Mucosa of rectum (tissue), 2 donors: Measurements from ENCODE around the gene CFP.

Experiments used
- H3K27ac ChIP-seq, 2 donors: one replicate each; pipeline ENCODE4 v1.7.0; 2013; ENCODE audit warnings: inconsistent platforms in 2 of 2, low read depth in 2 of 2, low read length in 2 of 2
- H3K27me3 ChIP-seq, 2 donors: one replicate each; pipeline ENCODE4 v1.7.0; 2013; ENCODE audit warnings: low read length in 2 of 2; ENCODE audit not compliant: control insufficient read depth in 2 of 2, insufficient read depth in 2 of 2
- H3K36me3 ChIP-seq, 2 donors: one replicate each; pipeline ENCODE4 v1.7.0; 2013; ENCODE audit warnings: low read length in 2 of 2; ENCODE audit not compliant: control insufficient read depth in 2 of 2, insufficient read depth in 2 of 2
- H3K4me1 ChIP-seq, 2 donors: one replicate each; pipeline ENCODE4 v1.7.0; 2013; ENCODE audit warnings: low read length in 2 of 2, mild to moderate bottlenecking in 1 of 2; ENCODE audit not compliant: control insufficient read depth in 2 of 2, insufficient read depth in 2 of 2
- H3K4me3 ChIP-seq, 2 donors: one replicate each; pipeline ENCODE4 v1.7.0; 2013; ENCODE audit warnings: low read length in 2 of 2
- H3K9ac ChIP-seq, 2 donors: one replicate each; pipeline ENCODE4 v1.7.0; 2013; ENCODE audit warnings: low read length in 2 of 2, low read depth in 1 of 2, mild to moderate bottlenecking in 1 of 2
- H3K9me3 ChIP-seq, 2 donors: one replicate each; pipeline ENCODE4 v1.7.0; 2013; ENCODE audit warnings: low read length in 2 of 2; ENCODE audit not compliant: control insufficient read depth in 2 of 2
- donor health status: healthy.
- donor health status: Normal muscosa, but diverticular disease.

CFP gene

GRCh38 chrX:47658301-47658683 lies 28.6 kb upstream of the CFP start:
- H3K9ac ChIP-seq = peak overlapping the region; percentile 57 to 58
- peaks cover 0 to 3% of the 10 kb centered on the region in 2 donors for H3K27me3 ChIP-seq
- no peaks in the 10 kb centered on the region for H3K9me3 ChIP-seq
- H3K4me3 ChIP-seq = peak overlapping the region; percentile 79 to 82
- peak overlapping the region; percentile 98 to 99 for H3K27ac ChIP-seq
- H3K4me1 ChIP-seq = no peaks in the 10 kb centered on the region
- peaks cover 2 to 19% of the 10 kb centered on the region in 2 donors for H3K36me3 ChIP-seq

- Histone ChIP-seq H3K9ac (peak overlapping the region; percentile 48 to 52), H3K4me3 (peak overlapping the region; percentile 59 to 68), H3K27me3 (no peaks in the 10 kb centered on the region), H3K27ac (peak overlapping the region; percentile 67 to 84), H3K9me3 (no peaks in the 10 kb centered on the region), H3K36me3 (peaks cover 0 to 13% of the 10 kb centered on the region in 2 donors), H3K4me1 (peaks cover 3 to 11% of the 10 kb centered on the region in 2 donors)
Observed at GRCh38 chrX:47651043-47651905, 21.5 kb upstream of the CFP start.

GRCh38 chrX:47650164-47651042 lies 20.7 kb upstream of the CFP start, which contains the start of gene ELK1:
TSS of gene ELK1 (minus strand) at chrX:47650563. CDS start at chrX:47641441, 9,122 bp downstream.
- Histone ChIP-seq H3K9me3 (no peaks in the 10 kb centered on the region), H3K4me3 (peak within 1 kb of the TSS; percentile 79 to 81), H3K9ac (peak within 1 kb of the TSS; percentile 76 to 77), H3K27ac (peak within 1 kb of the TSS; percentile 79 to 84), H3K4me1 (peaks cover 3 to 11% of the 10 kb centered on the region in 2 donors), H3K27me3 (no peaks in the 10 kb centered on the region), H3K36me3 (peaks cover 0 to 13% of the 10 kb centered on the region in 2 donors)

- Histone ChIP-seq H3K36me3 (peaks cover 0 to 13% of the 10 kb centered on the region in 2 donors), H3K4me1 (peaks cover 3 to 11% of the 10 kb centered on the region in 2 donors), H3K9ac (peak overlapping the region in 1 of 2 donors; percentile 76), H3K27ac (no peak overlapping the region), H3K9me3 (no peaks in the 10 kb centered on the region), H3K27me3 (no peaks in the 10 kb centered on the region), H3K4me3 (peak overlapping the region; percentile 79 to 81)
Observed at GRCh38 chrX:47649781-47650163, 20.0 kb upstream of the CFP start.

GRCh38 chrX:47649271-47649670 lies 19.5 kb upstream of the CFP start:
- peak overlapping the region; percentile 13 to 79 for H3K4me3 ChIP-seq
- H3K9me3 ChIP-seq = no peaks in the 10 kb centered on the region
- peaks cover 3 to 11% of the 10 kb centered on the region in 2 donors for H3K4me1 ChIP-seq
- no peak overlapping the region for H3K27ac ChIP-seq
- H3K36me3 ChIP-seq = peaks cover 0 to 13% of the 10 kb centered on the region in 2 donors
- H3K9ac ChIP-seq = peak overlapping the region in 1 of 2 donors; percentile 9
- no peaks in the 10 kb centered on the region for H3K27me3 ChIP-seq

GRCh38 chrX:47648376-47648775 lies 18.6 kb upstream of the CFP start:
- Histone ChIP-seq H3K27me3 (no peaks in the 10 kb centered on the region), H3K9me3 (no peaks in the 10 kb centered on the region), H3K4me3 (no peak overlapping the region), H3K4me1 (peaks cover 3 to 11% of the 10 kb centered on the region in 2 donors), H3K36me3 (peaks cover 0 to 9% of the 10 kb centered on the region in 2 donors), H3K9ac (no peak overlapping the region), H3K27ac (no peak overlapping the region)

GRCh38 chrX:47646636-47647035 lies 16.9 kb upstream of the CFP start:
- peaks cover 3 to 11% of the 10 kb centered on the region in 2 donors for H3K4me1 ChIP-seq
- H3K27me3 ChIP-seq = no peaks in the 10 kb centered on the region
- no peaks in the 10 kb centered on the region for H3K36me3 ChIP-seq
- no peak overlapping the region for H3K27ac ChIP-seq
- no peaks in the 10 kb centered on the region for H3K9me3 ChIP-seq
- H3K9ac ChIP-seq = no peak overlapping the region
- H3K4me3 ChIP-seq = no peak overlapping the region

GRCh38 chrX:47645530-47645929 lies 15.8 kb upstream of the CFP start:
- H3K27ac ChIP-seq = no peak overlapping the region
- H3K27me3 ChIP-seq = no peaks in the 10 kb centered on the region
- H3K36me3 ChIP-seq = peaks cover 4 to 6% of the 10 kb centered on the region in 2 donors
- H3K9me3 ChIP-seq = no peaks in the 10 kb centered on the region
- H3K9ac ChIP-seq = no peak overlapping the region
- H3K4me1 ChIP-seq = peaks cover 3 to 6% of the 10 kb centered on the region in 2 donors
- no peak overlapping the region for H3K4me3 ChIP-seq

- H3K27me3 ChIP-seq = no peaks in the 10 kb centered on the region
- no peak overlapping the region for H3K27ac ChIP-seq
Observed at GRCh38 chrX:47644557-47645091, 14.9 kb upstream of the CFP start.

More at GRCh38 chrX:47644557-47645091, 14.9 kb upstream of the CFP start:
- Histone ChIP-seq H3K9me3 (no peaks in the 10 kb centered on the region), H3K4me3 (no peak overlapping the region), H3K4me1 (peaks cover 3 to 6% of the 10 kb centered on the region in 2 donors), H3K9ac (no peak overlapping the region), H3K36me3 (peaks cover 10% of the 10 kb centered on the region in 2 donors)
